Mesenchymal stem cell (in vitro differentiated cells and primary cell): ENCODE data around the gene MYO9A.
"Not testable (repeated sequence)": the region's sequence is repeated elsewhere in the genome, so short reads cannot be mapped to it uniquely, and the experiment has no call there.

Source experiments
- DNase-seq: peaks from one replicate; pipeline ENCODE4 v3.0.0-alpha.2; 2013
- H2AFZ ChIP-seq: one replicate; pipeline ENCODE4 v1.6.1; 2013; ENCODE audit warnings: low read depth, mild to moderate bottlenecking, control low read depth, inconsistent platforms, low read length, moderate library complexity
- H2AK5ac ChIP-seq: 2 replicates; pipeline ENCODE4 v1.6.1; 2013; ENCODE audit warnings: low read length, moderate library complexity, mild to moderate bottlenecking, inconsistent platforms; ENCODE audit not compliant: severe bottlenecking
- H2BK120ac ChIP-seq: one replicate; pipeline ENCODE4 v1.6.1; 2013; ENCODE audit warnings: low read depth, mild to moderate bottlenecking, inconsistent platforms, low read length, moderate library complexity
- H2BK12ac ChIP-seq, 2 experiments: one replicate each; pipeline ENCODE4 v1.6.1; 2013; ENCODE audit warnings: inconsistent platforms in 2 of 2, low read length in 2 of 2, mild to moderate bottlenecking in 2 of 2, moderate library complexity in 2 of 2, control low read depth in 1 of 2
- H2BK15ac ChIP-seq: one replicate; pipeline ENCODE4 v1.6.1; 2013; ENCODE audit warnings: mild to moderate bottlenecking, low read depth, inconsistent platforms; ENCODE audit not compliant: poor library complexity, severe bottlenecking
- H2BK5ac ChIP-seq: 2 replicates; pipeline ENCODE4 v1.6.1; 2013; ENCODE audit warnings: low read depth, mild to moderate bottlenecking, low read length, control low read depth, inconsistent platforms; ENCODE audit not compliant: poor library complexity, severe bottlenecking
- H3K14ac ChIP-seq, 2 experiments: one replicate each; pipeline ENCODE4 v1.6.1; 2013; ENCODE audit warnings: inconsistent platforms in 2 of 2, low read length in 2 of 2, control low read depth in 1 of 2, mild to moderate bottlenecking in 1 of 2, moderate library complexity in 1 of 2
- H3K18ac ChIP-seq, 2 experiments: one replicate each; pipeline ENCODE4 v1.6.1; 2013; ENCODE audit warnings: inconsistent platforms in 2 of 2, low read length in 2 of 2, control low read depth in 1 of 2, low read depth in 1 of 2, mild to moderate bottlenecking in 1 of 2
- H3K23ac ChIP-seq, 2 experiments: one replicate each; pipeline ENCODE4 v1.6.1; 2013; ENCODE audit warnings: inconsistent platforms in 2 of 2, low read length in 2 of 2, mild to moderate bottlenecking in 2 of 2, moderate library complexity in 2 of 2, control low read depth in 1 of 2
- H3K27ac ChIP-seq: 2 replicates; pipeline ENCODE4 v1.5.1; 2013; ENCODE audit warnings: mild to moderate bottlenecking, moderate library complexity, low read length, control low read depth, inconsistent platforms; ENCODE audit not compliant: poor library complexity, severe bottlenecking
- H3K27me3 ChIP-seq, 2 experiments: 2 replicates each; pipeline versions ENCODE4 v1.6.1 to v1.7.0; 2013; ENCODE audit warnings: low read length in 2 of 2, mild to moderate bottlenecking in 2 of 2, moderate library complexity in 2 of 2, control low read depth in 1 of 2, inconsistent platforms in 1 of 2; ENCODE audit not compliant: control insufficient read depth in 1 of 2, insufficient read depth in 1 of 2
- H3K36me3 ChIP-seq, 2 experiments: 2 replicates each; pipeline versions ENCODE4 v1.6.1 to v1.7.0; 2013; ENCODE audit warnings: low read length in 2 of 2, control low read depth in 1 of 2, inconsistent platforms in 1 of 2, low read depth in 1 of 2, mild to moderate bottlenecking in 1 of 2; ENCODE audit not compliant: insufficient read depth in 2 of 2, control insufficient read depth in 1 of 2
- H3K4ac ChIP-seq, 2 experiments: one replicate each; pipeline ENCODE4 v1.6.1; 2013; ENCODE audit warnings: inconsistent platforms in 2 of 2, low read length in 2 of 2, mild to moderate bottlenecking in 2 of 2, moderate library complexity in 2 of 2, control low read depth in 1 of 2, low read depth in 1 of 2
- H3K4me1 ChIP-seq: 2 replicates; pipeline ENCODE4 v1.6.1; 2013; ENCODE audit warnings: low read depth, low read length, control low read depth; ENCODE audit not compliant: control insufficient read depth, insufficient read depth
- H3K4me2 ChIP-seq: 2 replicates; pipeline ENCODE4 v1.6.1; 2013; ENCODE audit warnings: low read length, mild to moderate bottlenecking, inconsistent platforms; ENCODE audit not compliant: poor library complexity, severe bottlenecking
- H3K4me3 ChIP-seq, 2 experiments: 2 replicates each; pipeline versions ENCODE4 v1.5.1 to v1.7.0; 2013; ENCODE audit warnings: low read length in 2 of 2, mild to moderate bottlenecking in 2 of 2, control low read depth in 1 of 2, low read depth in 1 of 2; ENCODE audit not compliant: insufficient read depth in 1 of 2
- H3K79me1 ChIP-seq: replicated peaks from 2 replicates; pipeline ENCODE4 v1.6.1; 2013; ENCODE audit warnings: mild to moderate bottlenecking, control low read depth, low read length, inconsistent platforms; ENCODE audit not compliant: poor library complexity, severe bottlenecking
- H3K9ac ChIP-seq: 2 replicates; pipeline ENCODE4 v1.7.0; 2013; ENCODE audit warnings: mild to moderate bottlenecking, low read length, moderate library complexity
- H3K9me3 ChIP-seq: 2 replicates; pipeline ENCODE4 v1.7.0; 2013; ENCODE audit warnings: mild to moderate bottlenecking, low read length; ENCODE audit not compliant: control insufficient read depth
- H4K8ac ChIP-seq: one replicate; pipeline ENCODE4 v1.6.1; 2013; ENCODE audit warnings: inconsistent platforms, mild to moderate bottlenecking, low read length, moderate library complexity
- H4K91ac ChIP-seq: one replicate; pipeline ENCODE4 v1.6.1; 2013; ENCODE audit warnings: mild to moderate bottlenecking, low read length, inconsistent platforms
- WGBS: methylation state at CpG from one replicate; pipeline ENCODE4 v1.1.7; 2013; ENCODE audit warnings: mixed read lengths; 5-methylcytosine and 5-hydroxymethylcytosine counted together

The MYO9A gene

DNA sequence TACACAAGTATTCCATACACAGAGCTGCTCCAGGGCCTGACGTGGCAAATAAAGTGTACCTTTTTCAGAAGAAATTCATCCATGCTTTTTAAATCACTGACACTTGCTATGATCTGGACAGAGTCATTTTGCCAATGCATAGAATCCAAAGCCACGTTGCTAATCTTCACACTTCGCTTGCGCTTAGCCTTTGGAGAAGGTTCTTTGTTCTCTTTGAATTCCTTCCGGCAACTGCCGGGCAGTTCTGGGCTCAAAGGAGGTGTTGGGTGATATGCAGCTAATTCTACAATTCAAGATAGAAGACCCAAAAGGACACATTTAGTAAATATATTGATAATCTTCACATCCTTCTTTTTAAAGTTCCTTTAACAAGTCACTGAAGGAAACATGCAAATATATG lies 237.7 kb downstream of the MYO9A start:
- Histone ChIP-seq H4K91ac (no peak overlapping the region), H3K4me2 (no peak overlapping the region), H3K4me3 (no peak overlapping the region), H3K4ac (no peak overlapping the region), H3K9me3 (no peaks in the 10 kb centered on the region), H2BK12ac (no peak overlapping the region), H3K27ac (no peak overlapping the region), H2AFZ (no peak overlapping the region), H3K23ac (no peak overlapping the region), H4K8ac (no peak overlapping the region), H3K18ac (no peak overlapping the region), H2AK5ac (no peak overlapping the region), H3K36me3 (peaks cover 8 to 86% of the 10 kb centered on the region in 2 experiments), H3K79me1 (no peaks in the 10 kb centered on the region), H3K14ac (no peak overlapping the region), H2BK120ac (no peak overlapping the region), H2BK5ac (no peak overlapping the region), H3K4me1 (no peaks in the 10 kb centered on the region), H3K27me3 (no peaks in the 10 kb centered on the region), H3K9ac (no peak overlapping the region), H2BK15ac (no peak overlapping the region)
- no peak for DNase-seq
- WGBS: 86% methylated on average over 6 of the region's 6 CpGs

DNA sequence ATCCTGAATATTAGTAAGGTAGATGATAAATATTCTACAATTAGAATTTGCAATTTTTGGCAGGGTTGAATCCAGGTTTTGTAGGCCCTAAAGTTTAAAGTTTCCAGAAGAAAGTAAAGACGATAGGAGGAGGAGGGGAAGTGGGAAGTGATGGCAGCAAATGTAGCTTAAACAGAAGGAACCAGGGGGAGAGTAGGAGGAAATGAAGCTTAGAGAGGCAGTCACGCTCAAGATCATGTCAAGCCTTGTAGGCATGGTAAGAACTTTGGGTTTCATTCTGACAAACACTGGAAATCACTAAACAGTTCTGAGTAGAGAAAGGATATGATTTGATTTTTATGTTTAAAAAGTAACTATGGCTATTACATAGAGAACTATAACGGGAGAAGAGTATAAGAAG lies 243.7 kb downstream of the MYO9A start:
- no peak overlapping the region for H2AK5ac ChIP-seq
- peaks cover 9 to 47% of the 10 kb centered on the region in 2 experiments for H3K36me3 ChIP-seq
- H2AFZ ChIP-seq: no peak overlapping the region
- no peak overlapping the region for H3K23ac ChIP-seq
- H3K9ac ChIP-seq: no peak overlapping the region
- no peak overlapping the region for H3K18ac ChIP-seq
- H3K79me1 ChIP-seq: peaks cover 1% of the 10 kb centered on the region
- 95% methylated on average over 3 of the region's 3 CpGs for WGBS
- no peak overlapping the region for H3K4me2 ChIP-seq
- H3K4ac ChIP-seq: no peak overlapping the region
- no peak overlapping the region for H2BK5ac ChIP-seq
- H3K4me1 ChIP-seq: no peaks in the 10 kb centered on the region
- no peak overlapping the region for H4K91ac ChIP-seq
- no peak overlapping the region for H2BK12ac ChIP-seq
- H2BK120ac ChIP-seq: no peak overlapping the region
- H3K27ac ChIP-seq: no peak overlapping the region
- no peak overlapping the region for H4K8ac ChIP-seq
- no peaks in the 10 kb centered on the region for H3K9me3 ChIP-seq
- H3K14ac ChIP-seq: no peak overlapping the region
- no peak overlapping the region for H2BK15ac ChIP-seq
- H3K4me3 ChIP-seq: no peak overlapping the region
- no peak for DNase-seq
- no peaks in the 10 kb centered on the region for H3K27me3 ChIP-seq

GRCh38 chr15:71858232-71858631 lies 259.7 kb downstream of the MYO9A start:
- not testable (repeated sequence) for H3K79me1 ChIP-seq, H2BK15ac ChIP-seq, H2AK5ac ChIP-seq, H3K9me3 ChIP-seq, H3K4me3 ChIP-seq, H3K4me1 ChIP-seq, H4K8ac ChIP-seq, H3K27ac ChIP-seq, H2BK5ac ChIP-seq, H3K23ac ChIP-seq, H3K9ac ChIP-seq, H3K27me3 ChIP-seq, H3K14ac ChIP-seq, DNase-seq, H3K4me2 ChIP-seq, H2BK12ac ChIP-seq, H3K18ac ChIP-seq, H2AFZ ChIP-seq, H3K4ac ChIP-seq, H4K91ac ChIP-seq, H2BK120ac ChIP-seq
- peaks cover 0 to 52% of the 10 kb centered on the region in 2 experiments for H3K36me3 ChIP-seq
- whole genome bisulfite sequencing: 100% methylated on average over 3 of the region's 4 CpGs

DNA sequence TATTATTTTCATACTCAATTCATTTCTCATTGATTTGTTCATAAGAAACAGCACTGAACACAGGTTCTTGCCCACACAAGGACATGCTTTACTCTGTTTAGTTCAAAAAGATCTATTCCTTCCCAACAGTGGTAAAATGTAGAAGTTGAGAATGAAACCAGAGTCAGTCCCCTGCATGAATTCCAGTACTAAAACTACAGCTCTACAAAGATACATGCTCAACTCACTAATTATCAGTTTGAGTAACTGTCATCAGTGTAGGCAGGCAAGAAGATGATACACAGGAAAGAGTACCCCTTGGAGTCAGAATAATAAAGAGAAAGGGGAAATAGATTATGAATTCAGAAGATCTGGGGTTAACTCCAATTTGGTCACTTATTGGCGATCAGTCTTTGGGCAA lies 264.4 kb downstream of the MYO9A start:
- no peak overlapping the region for H3K27ac ChIP-seq
- no peak overlapping the region for H3K4me3 ChIP-seq
- no peak overlapping the region for H3K23ac ChIP-seq
- no peak overlapping the region for H4K8ac ChIP-seq
- no peak overlapping the region for H2AFZ ChIP-seq
- H4K91ac ChIP-seq: no peak overlapping the region
- no peak overlapping the region for H2AK5ac ChIP-seq
- no peak overlapping the region for H2BK15ac ChIP-seq
- H3K14ac ChIP-seq: no peak overlapping the region
- no peaks in the 10 kb centered on the region for H3K79me1 ChIP-seq
- H3K9me3 ChIP-seq: no peaks in the 10 kb centered on the region
- no peak for DNase-seq
- H3K36me3 ChIP-seq: peaks cover 13 to 65% of the 10 kb centered on the region in 2 experiments
- no peak overlapping the region for H3K4me2 ChIP-seq
- no CpG with 5 or more reads among the region's 1 CpG for WGBS
- H2BK12ac ChIP-seq: no peak overlapping the region
- H3K27me3 ChIP-seq: no peaks in the 10 kb centered on the region
- no peak overlapping the region for H2BK5ac ChIP-seq
- no peak overlapping the region for H3K4ac ChIP-seq
- H2BK120ac ChIP-seq: no peak overlapping the region
- no peak overlapping the region for H3K9ac ChIP-seq
- no peak overlapping the region for H3K18ac ChIP-seq
- H3K4me1 ChIP-seq: no peaks in the 10 kb centered on the region
